GM12878 (cell line): ENCODE measurements around the gene KMT2B. TPM values are rescaled to one million over a fixed set of nuclear protein-coding genes. Genes with fewer than 3 reads are reported as not detected.

Source experiments
- ATAC-seq: fragments of 200-7000 bp; cut with Tn5 transposase; 3 replicates; pipeline ENCODE4 v1.9.1; 2020; ENCODE audit warnings: mild to moderate bottlenecking, moderate library complexity
- BruUV-seq: library from RNA; stranded (reverse); fragments of 400-500 nt; replicated peaks from 2 replicates; lab custom pipeline; 2021; lab: Mats Ljungman, UMichigan
- CTCF ChIA-PET: fragments of 300-600 bp; sonication (Branson Sonifier 250); formaldehyde crosslinking; extraction: SDS; loops from one replicate; lab custom pipeline; 2021; ENCODE audit warnings: inconsistent platforms; lab: Yijun Ruan, JAX
- POLR2A ChIA-PET: fragments of 350-600 bp; formaldehyde crosslinking; extraction: SDS; loops from one replicate; lab custom pipeline; 2021; ENCODE audit warnings: inconsistent platforms; lab: Charles Lee
- RAD21 ChIA-PET: fragments of 300-600 bp; sonication (Branson Sonifier 250); formaldehyde crosslinking; loops from one replicate; lab custom pipeline; 2023; ENCODE audit warnings: antibody characterized with exemption; ENCODE audit not compliant: unreplicated experiment; lab: Charles Lee
- SMC1A ChIA-PET: fragments of 300-600 bp; sonication (Branson Sonifier 250); formaldehyde crosslinking; loops from one replicate; lab custom pipeline; 2023; ENCODE audit not compliant: unreplicated experiment, uncharacterized antibody; lab: Charles Lee
- DNase-seq: peaks from one replicate; pipeline ENCODE4 v3.0.0-alpha.2; 2011; ENCODE audit warnings: low read depth, low spot score
- FAIRE-seq: peaks from 3 replicates; lab custom pipeline; 2011; peaks lifted over from hg19 to GRCh38; lab: Jason Lieb, UNC
- H2AFZ ChIP-seq: 2 replicates; pipeline ENCODE4 v1.6.0; 2011; ENCODE audit warnings: low read depth, low read length, control low read depth; ENCODE audit not compliant: control insufficient read depth
- H3K27ac ChIP-seq: 2 replicates; pipeline ENCODE4 v1.5.1; 2011; ENCODE audit warnings: control low read depth; ENCODE audit not compliant: control insufficient read depth, insufficient read depth
- H3K27me3 ChIP-seq, 2 experiments: replicated peaks in 1 of 2; 2 replicates each; pipeline versions ENCODE4 v1.6.0 to v1.6.1; 2011; ENCODE audit warnings: low read length in 1 of 2; ENCODE audit not compliant: control insufficient read depth in 2 of 2, insufficient read depth in 2 of 2
- H3K36me3 ChIP-seq, 2 experiments: 2 replicates each; pipeline ENCODE4 v1.5.1; 2011; ENCODE audit warnings: low read length in 1 of 2; ENCODE audit not compliant: control insufficient read depth in 2 of 2, insufficient read depth in 2 of 2
- H3K4me1 ChIP-seq: 2 replicates; pipeline ENCODE4 v1.6.1; 2011; ENCODE audit warnings: mild to moderate bottlenecking, low read length, moderate library complexity, mixed read lengths; ENCODE audit not compliant: control insufficient read depth, insufficient read depth
- H3K4me2 ChIP-seq: 2 replicates; pipeline ENCODE4 v1.6.0; 2011; ENCODE audit warnings: control low read depth; ENCODE audit not compliant: control insufficient read depth, insufficient read depth
- H3K4me3 ChIP-seq: fragments of 200-600 bp; sonication (generic); 2 replicates; pipeline ENCODE4 v1.5.1; 2016
- H3K79me2 ChIP-seq: 2 replicates; pipeline ENCODE4 v1.6.0; 2011; ENCODE audit warnings: low read length; ENCODE audit not compliant: control insufficient read depth, insufficient read depth
- H3K9ac ChIP-seq: 2 replicates; pipeline ENCODE4 v1.8.0; 2011; ENCODE audit warnings: low read length, control low read depth, mixed read lengths; ENCODE audit not compliant: control insufficient read depth, insufficient read depth
- H3K9me3 ChIP-seq: replicated peaks from 3 replicates; pipeline ENCODE4 v1.5.1; 2011; ENCODE audit warnings: mild to moderate bottlenecking, low read length; ENCODE audit not compliant: control insufficient read depth, insufficient read depth
- H4K20me1 ChIP-seq: 2 replicates; pipeline ENCODE4 v1.6.0; 2011; ENCODE audit not compliant: control insufficient read depth, insufficient read depth
- ESRRA ChIP-seq: IDR thresholded peaks from 2 replicates; pipeline ENCODE4 v1.6.1; 2012; ENCODE audit warnings: mild to moderate bottlenecking, low read length, improper control_type of control experiment
- GABPA ChIP-seq: IDR thresholded peaks from 2 replicates; pipeline ENCODE4 v1.6.1; 2014; ENCODE audit warnings: antibody characterized with exemption, low read depth, mild to moderate bottlenecking, inconsistent platforms
- KAT2A ChIP-seq: conservative IDR thresholded peaks from 2 replicates; pipeline ENCODE4 v1.6.1; 2011; ENCODE audit warnings: low read depth, low read length; ENCODE audit not compliant: control insufficient read depth
- NRF1 ChIP-seq: conservative IDR thresholded peaks from 2 replicates; pipeline ENCODE4 v1.6.1; 2011; ENCODE audit warnings: mild to moderate bottlenecking, low read depth, low read length, improper control_type of control experiment
- TCF12 ChIP-seq: IDR thresholded peaks from 2 replicates; pipeline ENCODE4 v1.6.1; 2011; ENCODE audit warnings: low read depth, mild to moderate bottlenecking, low read length
- ZNF687 ChIP-seq: fragments of 450-650 bp; IDR thresholded peaks from 2 replicates; pipeline ENCODE4 v1.6.1; 2017; ENCODE audit warnings: mild to moderate bottlenecking, moderate library complexity
- WGBS: methylation state at CpG from one replicate; pipeline ENCODE4 v1.1.6; 2016; ENCODE audit warnings: low lambda C conversion rate; ENCODE audit not compliant: insufficient replicate concordance, insufficient coverage; ENCODE audit errors: missing lambda C conversion rate; 5-methylcytosine and 5-hydroxymethylcytosine counted together
- in situ Hi-C: fragments of 300-500 bp; cut with MboI; formaldehyde crosslinking; loops from 9 replicates; pipeline ENCODE4 v1.14.3; 2018; ENCODE audit warnings: mixed read lengths
- intact Hi-C: fragments of 100-400 bp; cut with micrococcal nuclease; formaldehyde crosslinking; loops from one replicate; pipeline ENCODE4 v1.14.2; 2022; ENCODE audit not compliant: unreplicated experiment
- polyA plus RNA-seq, 11 experiments: library from polyadenylated mRNA; depleted of rRNA in 4 of 11; unstranded in 6 of 11; stranded (reverse) in 5 of 11; fragments of >200 nt; fragmentation: Nextera tagmentation in 4 of 11; fragmentation: Illumina TruSeq in 1 of 11; extraction: Ambion mirVana in 4 of 11; extraction: Trizol in 1 of 11; gene quantifications; 1 replicate in 1 of 11; 2 replicates in 10 of 11; pipeline versions ENCODE4 v1.2.1 to v1.2.3, GENCODE V29; 2011 to 2016; ENCODE audit warnings: inconsistent platforms in 2 of 11, missing spikeins in 2 of 11, low read depth in 1 of 11
- total RNA-seq, 4 experiments: library from RNA; depleted of rRNA in 3 of 4; stranded (reverse); fragments of >200 nt in 3 of 4; fragmentation: Illumina TruSeq in 1 of 4; extraction: Trizol in 1 of 4; gene quantifications; 2 replicates each; pipeline versions ENCODE4 v1.2.1 to v1.2.3, GENCODE V29; 2013 to 2021
- TF ChIP-seq, protein P1 (sequence below): fragments of 450-650 bp; conservative IDR thresholded peaks from 2 replicates; pipeline ENCODE4 v1.6.1; 2017; ENCODE audit warnings: mild to moderate bottlenecking, moderate library complexity
- TF ChIP-seq, protein P2 (sequence below): IDR thresholded peaks from 2 replicates; pipeline ENCODE4 v1.6.1; 2011; ENCODE audit warnings: low read depth, mild to moderate bottlenecking, low read length, moderate library complexity, borderline replicate concordance; ENCODE audit errors: extremely low read depth

Gene KMT2B
- total and polyA plus RNA-seq, 10 of the 15 experiments (the other 5 are each of a cell fraction or from before 2014, with no cell fraction given), result 0.71 to 35.6 (median 6.0) TPM

GRCh38 chr19:35756377-35757230 is 38.8 kb downstream of the KMT2B start, which contains the start of gene HSPB6:
HSPB6 (minus strand) TSS chr19:35757029; CDS start chr19:35757008, 21 bp downstream.
- H3K4me2 ChIP-seq, result peak within 1 kb of the TSS; percentile 99
- in situ Hi-C loops (no loop called here), intact Hi-C loops (no loop called here)
- DNase-seq (no peak), ATAC-seq (no peak), FAIRE-seq (no peak)
- no peaks in the 10 kb centered on the region for H4K20me1 ChIP-seq
- peaks cover 15% of the 10 kb centered on the region for H3K4me1 ChIP-seq
- H3K27ac ChIP-seq, result peak within 1 kb of the TSS; percentile 62
- H3K9ac ChIP-seq, result peak within 1 kb of the TSS; percentile 73
- SMC1A ChIA-PET, result no interaction called here
- TF ChIP-seq ZNF687 (no peak), GABPA (no peak), ESRRA (no peak), NRF1 (no peak), TCF12 (no peak), KAT2A (no peak)
- TF ChIP-seq, protein P1, sequence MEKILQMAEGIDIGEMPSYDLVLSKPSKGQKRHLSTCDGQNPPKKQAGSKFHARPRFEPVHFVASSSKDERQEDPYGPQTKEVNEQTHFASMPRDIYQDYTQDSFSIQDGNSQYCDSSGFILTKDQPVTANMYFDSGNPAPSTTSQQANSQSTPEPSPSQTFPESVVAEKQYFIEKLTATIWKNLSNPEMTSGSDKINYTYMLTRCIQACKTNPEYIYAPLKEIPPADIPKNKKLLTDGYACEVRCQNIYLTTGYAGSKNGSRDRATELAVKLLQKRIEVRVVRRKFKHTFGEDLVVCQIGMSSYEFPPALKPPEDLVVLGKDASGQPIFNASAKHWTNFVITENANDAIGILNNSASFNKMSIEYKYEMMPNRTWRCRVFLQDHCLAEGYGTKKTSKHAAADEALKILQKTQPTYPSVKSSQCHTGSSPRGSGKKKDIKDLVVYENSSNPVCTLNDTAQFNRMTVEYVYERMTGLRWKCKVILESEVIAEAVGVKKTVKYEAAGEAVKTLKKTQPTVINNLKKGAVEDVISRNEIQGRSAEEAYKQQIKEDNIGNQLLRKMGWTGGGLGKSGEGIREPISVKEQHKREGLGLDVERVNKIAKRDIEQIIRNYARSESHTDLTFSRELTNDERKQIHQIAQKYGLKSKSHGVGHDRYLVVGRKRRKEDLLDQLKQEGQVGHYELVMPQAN, result no peak
- TF ChIP-seq, protein P2, sequence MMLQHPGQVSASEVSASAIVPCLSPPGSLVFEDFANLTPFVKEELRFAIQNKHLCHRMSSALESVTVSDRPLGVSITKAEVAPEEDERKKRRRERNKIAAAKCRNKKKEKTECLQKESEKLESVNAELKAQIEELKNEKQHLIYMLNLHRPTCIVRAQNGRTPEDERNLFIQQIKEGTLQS, result no peak
- CTCF ChIA-PET, result interaction anchor here (0.7 kb wide), 1 partner anchor 9 kb away, joined by 3 read pairs; the partner anchor contains the start of gene LIN37
- no peaks in the 10 kb centered on the region for H3K27me3 ChIP-seq
- no TSS peak for BruUV-seq
- peaks cover 0 to 2% of the 10 kb centered on the region in 2 experiments; a peak in 2 of 4 replicates for H3K36me3 ChIP-seq
- H3K4me3 ChIP-seq, result peak within 1 kb of the TSS; percentile 88
- RAD21 ChIA-PET, result interaction anchor here (0.7 to 1.2 kb wide), 3 partner anchors 9 to 62 kb away, joined by 3 read pairs; partner anchors contain the start of genes PSENEN and U2AF1L4
- no peaks in the 10 kb centered on the region for H3K9me3 ChIP-seq
- POLR2A ChIA-PET, result interaction anchor here (0.5 to 2.2 kb wide), 5 partner anchors 7 to 199 kb away, joined by 3 to 18 read pairs (median 6); partner anchors contain the start of genes IGFLR1, LIN37, PSENEN and U2AF1L4
- WGBS, result 41% methylated on average over 33 of the region's 52 CpGs
- peaks cover 11% of the 10 kb centered on the region for H3K79me2 ChIP-seq
- peak within 1 kb of the TSS; percentile 62 for H2AFZ ChIP-seq
